Ovary (tissue), 3 donors: ENCODE data around the gene SLC7A14.

Source experiments
- EP300 ChIP-seq: sonication (generic); formaldehyde crosslinking; IDR thresholded peaks from one replicate; pipeline ENCODE4 v1.6.1; 2017; ENCODE audit warnings: antibody characterized with exemption
- TF ChIP-seq, protein P1 (sequence below), 3 donors: fragments of 450-650 bp in 2 of 3; fragments of 200-600 bp in 1 of 3; IDR thresholded peaks; one replicate each; pipeline versions ENCODE4 v1.5.1 to v1.8.0; 2016 to 2022; ENCODE audit warnings: antibody characterized with exemption in 3 of 3, mild to moderate bottlenecking in 1 of 3
- donor health status: DM: no; HTN: no; CAD: no.

DNA sequence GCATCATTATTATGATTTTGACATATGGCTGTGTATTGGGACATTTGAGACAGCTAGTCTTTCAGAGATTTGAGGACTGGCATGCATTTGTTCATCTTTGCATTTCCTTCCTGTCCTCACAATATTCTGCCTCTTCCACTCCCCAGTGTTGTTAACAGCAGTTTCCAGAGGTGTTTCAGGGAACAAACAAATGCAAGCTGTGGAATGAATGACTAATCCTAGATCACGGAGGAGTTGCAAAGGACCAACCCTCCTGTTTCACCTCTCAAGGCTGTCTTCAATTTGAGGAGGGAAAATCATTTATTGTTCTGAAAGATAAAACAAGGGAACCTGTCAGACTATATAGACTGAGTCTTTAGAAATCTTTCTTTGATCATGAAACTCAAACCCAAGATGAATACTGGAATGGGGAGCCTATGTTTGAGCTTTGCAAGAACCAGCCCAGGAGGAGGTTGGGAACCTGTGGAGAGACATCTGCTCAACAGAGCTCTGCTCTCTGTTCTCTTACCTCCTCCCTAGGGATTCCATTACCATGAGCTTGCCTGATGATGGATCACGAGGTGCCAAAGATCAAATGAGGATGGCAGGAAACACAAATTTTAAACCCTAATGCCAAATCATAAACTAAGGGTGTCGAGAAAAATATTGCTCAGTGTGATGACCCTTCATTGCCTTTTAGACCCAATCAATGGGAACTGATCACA, 68.5 kb downstream of the SLC7A14 start:
- TF ChIP-seq, protein P1, sequence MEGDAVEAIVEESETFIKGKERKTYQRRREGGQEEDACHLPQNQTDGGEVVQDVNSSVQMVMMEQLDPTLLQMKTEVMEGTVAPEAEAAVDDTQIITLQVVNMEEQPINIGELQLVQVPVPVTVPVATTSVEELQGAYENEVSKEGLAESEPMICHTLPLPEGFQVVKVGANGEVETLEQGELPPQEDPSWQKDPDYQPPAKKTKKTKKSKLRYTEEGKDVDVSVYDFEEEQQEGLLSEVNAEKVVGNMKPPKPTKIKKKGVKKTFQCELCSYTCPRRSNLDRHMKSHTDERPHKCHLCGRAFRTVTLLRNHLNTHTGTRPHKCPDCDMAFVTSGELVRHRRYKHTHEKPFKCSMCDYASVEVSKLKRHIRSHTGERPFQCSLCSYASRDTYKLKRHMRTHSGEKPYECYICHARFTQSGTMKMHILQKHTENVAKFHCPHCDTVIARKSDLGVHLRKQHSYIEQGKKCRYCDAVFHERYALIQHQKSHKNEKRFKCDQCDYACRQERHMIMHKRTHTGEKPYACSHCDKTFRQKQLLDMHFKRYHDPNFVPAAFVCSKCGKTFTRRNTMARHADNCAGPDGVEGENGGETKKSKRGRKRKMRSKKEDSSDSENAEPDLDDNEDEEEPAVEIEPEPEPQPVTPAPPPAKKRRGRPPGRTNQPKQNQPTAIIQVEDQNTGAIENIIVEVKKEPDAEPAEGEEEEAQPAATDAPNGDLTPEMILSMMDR (IDR thresholded peaks at IDR 0.05): no peak
- TF ChIP-seq EP300: no peak
